Stomach (tissue), 9 donors: ENCODE measurements around the gene GSTO2. TPM values are rescaled to one million over a fixed set of nuclear protein-coding genes. Genes with fewer than 3 reads are reported as not detected.

ENCODE experiments used
- DNase-seq, 2 donors: peaks; one replicate each; pipeline versions ENCODE4 v3.0.0 to v3.0.0-alpha.2; 2013 to 2019
- H3K27ac ChIP-seq, 5 donors: fragments of 200-600 bp in 4 of 5; sonication (generic) in 4 of 5; one replicate each; pipeline ENCODE4 v1.5.1; 2013 to 2019; ENCODE audit warnings: mild to moderate bottlenecking in 1 of 5, moderate library complexity in 1 of 5
- H3K27me3 ChIP-seq, 3 donors: fragments of 200-600 bp; sonication (generic); one replicate each; pipeline ENCODE4 v1.5.1; 2017 to 2019; ENCODE audit warnings: mixed run types in 1 of 3
- H3K36me3 ChIP-seq, 4 donors: fragments of 200-600 bp; sonication (generic); 1 replicate in 3 of 4; 2 replicates in 1 of 4; pipeline ENCODE4 v1.5.1; 2016 to 2019
- H3K4me1 ChIP-seq, 4 donors: fragments of 200-600 bp; sonication (generic); one replicate each; pipeline ENCODE4 v1.5.1; 2016 to 2019
- H3K4me3 ChIP-seq, 4 donors: fragments of 200-600 bp; sonication (generic) in 3 of 4; one replicate each; pipeline ENCODE4 v1.5.1; 2016 to 2019; ENCODE audit warnings: mild to moderate bottlenecking in 1 of 4
- H3K9me3 ChIP-seq, 4 donors: fragments of 200-600 bp; sonication (generic); one replicate each; pipeline ENCODE4 v1.5.1; 2016 to 2019
- EP300 ChIP-seq: sonication (generic); formaldehyde crosslinking; IDR thresholded peaks from one replicate; pipeline ENCODE4 v1.6.1; 2017; ENCODE audit warnings: antibody characterized with exemption
- POLR2A ChIP-seq, 4 donors: fragments of 450-650 bp; IDR thresholded peaks; one replicate each; pipeline ENCODE4 v1.6.1; 2016; ENCODE audit warnings: antibody characterized with exemption in 4 of 4, control low read depth in 2 of 4, mild to moderate bottlenecking in 1 of 4, moderate library complexity in 1 of 4
- POLR2AphosphoS5 ChIP-seq, 3 donors: sonication (generic); formaldehyde crosslinking; IDR thresholded peaks; one replicate each; pipeline ENCODE4 v1.6.1; 2016; ENCODE audit warnings: antibody characterized with exemption in 3 of 3
- WGBS, 5 donors: extraction: QIAGEN DNeasy Blood & Tissue Kit in 3 of 5; methylation state at CpG; one replicate each; pipeline versions ENCODE4 v1.1.5 to v1.1.7; 2013 to 2018; 5-methylcytosine and 5-hydroxymethylcytosine counted together
- intact Hi-C: fragments of 100-400 bp; cut with DNase I; formaldehyde crosslinking; loops from one replicate; pipeline ENCODE4 v1.15.1; 2023; ENCODE audit warnings: low total_unique reads
- polyA plus RNA-seq, 3 donors: library from polyadenylated mRNA; stranded (reverse); fragments of 200-250 nt; gene quantifications; one replicate each; pipeline ENCODE4 v1.2.3, GENCODE V29; 2013
- total RNA-seq, 5 donors: library from RNA; depleted of rRNA; stranded (reverse); fragments of >200 nt; gene quantifications; one replicate each; pipeline versions ENCODE4 v1.1.0 to v1.2.3, GENCODE V29; 2014 to 2016
- TF ChIP-seq, protein P1 (sequence below), 7 experiments: fragments of 450-650 bp in 4 of 7; fragments of 200-600 bp in 3 of 7; sonication (generic) in 3 of 7; IDR thresholded peaks; one replicate each; pipeline ENCODE4 v1.5.1; 2016 to 2019; ENCODE audit warnings: antibody characterized with exemption in 7 of 7, control low read depth in 2 of 7, mild to moderate bottlenecking in 1 of 7
- donor health status: healthy with polysubstance abuse.
- donor health status: Bipolar disorder and iron deficiency.
- donor health status: healthy.

Gene GSTO2
- total and polyA plus RNA-seq, 8 donors: under 0.01 to 26.6 (median 10.0) TPM

DNA sequence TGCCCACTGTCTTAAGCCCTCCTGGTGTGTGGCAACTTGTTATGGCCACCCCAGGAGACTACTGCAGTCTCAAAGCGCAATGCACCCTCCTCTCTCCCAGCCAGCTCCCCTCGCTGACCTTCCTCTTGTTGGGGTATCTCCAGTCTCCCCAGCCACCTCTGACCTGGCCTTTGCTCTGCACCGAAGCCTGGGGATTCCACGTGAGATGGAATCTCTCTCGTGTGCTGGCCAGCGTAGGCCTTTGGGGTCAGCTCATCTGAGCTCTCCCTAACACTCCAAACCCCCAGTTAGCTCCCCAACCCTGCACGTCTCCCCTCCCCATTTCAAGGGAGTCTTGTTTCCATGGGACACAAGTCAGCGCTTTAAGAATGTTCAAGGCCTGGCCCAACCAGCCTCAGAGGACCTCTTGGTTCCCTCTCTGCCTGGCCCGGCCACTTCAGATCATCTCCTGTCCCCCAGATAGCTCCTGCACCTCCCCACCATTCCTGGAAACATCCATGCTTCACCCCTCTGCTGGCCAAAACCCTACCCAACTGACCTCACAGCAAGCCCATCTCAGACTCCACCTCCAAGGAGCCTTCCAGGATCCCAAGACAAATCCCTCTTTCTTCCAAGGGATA lies 58.1 kb downstream of the GSTO2 start:
- TF ChIP-seq EP300 (no peak), POLR2AphosphoS5 (IDR thresholded peaks at IDR 0.05) (no peak), POLR2A (IDR thresholded peaks at IDR 0.05) (no peak)
- TF ChIP-seq, protein P1, sequence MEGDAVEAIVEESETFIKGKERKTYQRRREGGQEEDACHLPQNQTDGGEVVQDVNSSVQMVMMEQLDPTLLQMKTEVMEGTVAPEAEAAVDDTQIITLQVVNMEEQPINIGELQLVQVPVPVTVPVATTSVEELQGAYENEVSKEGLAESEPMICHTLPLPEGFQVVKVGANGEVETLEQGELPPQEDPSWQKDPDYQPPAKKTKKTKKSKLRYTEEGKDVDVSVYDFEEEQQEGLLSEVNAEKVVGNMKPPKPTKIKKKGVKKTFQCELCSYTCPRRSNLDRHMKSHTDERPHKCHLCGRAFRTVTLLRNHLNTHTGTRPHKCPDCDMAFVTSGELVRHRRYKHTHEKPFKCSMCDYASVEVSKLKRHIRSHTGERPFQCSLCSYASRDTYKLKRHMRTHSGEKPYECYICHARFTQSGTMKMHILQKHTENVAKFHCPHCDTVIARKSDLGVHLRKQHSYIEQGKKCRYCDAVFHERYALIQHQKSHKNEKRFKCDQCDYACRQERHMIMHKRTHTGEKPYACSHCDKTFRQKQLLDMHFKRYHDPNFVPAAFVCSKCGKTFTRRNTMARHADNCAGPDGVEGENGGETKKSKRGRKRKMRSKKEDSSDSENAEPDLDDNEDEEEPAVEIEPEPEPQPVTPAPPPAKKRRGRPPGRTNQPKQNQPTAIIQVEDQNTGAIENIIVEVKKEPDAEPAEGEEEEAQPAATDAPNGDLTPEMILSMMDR (IDR thresholded peaks at IDR 0.05): no peak
- intact Hi-C loops: no loop called here
- 94 to 95% (median 94%) methylated on average over 8 to 9 of the region's 9 CpGs for WGBS, 5 donors
- Histone ChIP-seq H3K9me3 (no peaks in the 10 kb centered on the region), H3K27me3 (no peaks in the 10 kb centered on the region), H3K27ac (peak overlapping the region in 4 of 5 donors; percentile 75 to 84 (median 78)), H3K4me1 (peaks cover 91 to 100% (median 96%) of the 10 kb centered on the region in 4 donors), H3K36me3 (no peaks in the 10 kb centered on the region), H3K4me3 (no peak overlapping the region)
- no peak for DNase-seq

DNA sequence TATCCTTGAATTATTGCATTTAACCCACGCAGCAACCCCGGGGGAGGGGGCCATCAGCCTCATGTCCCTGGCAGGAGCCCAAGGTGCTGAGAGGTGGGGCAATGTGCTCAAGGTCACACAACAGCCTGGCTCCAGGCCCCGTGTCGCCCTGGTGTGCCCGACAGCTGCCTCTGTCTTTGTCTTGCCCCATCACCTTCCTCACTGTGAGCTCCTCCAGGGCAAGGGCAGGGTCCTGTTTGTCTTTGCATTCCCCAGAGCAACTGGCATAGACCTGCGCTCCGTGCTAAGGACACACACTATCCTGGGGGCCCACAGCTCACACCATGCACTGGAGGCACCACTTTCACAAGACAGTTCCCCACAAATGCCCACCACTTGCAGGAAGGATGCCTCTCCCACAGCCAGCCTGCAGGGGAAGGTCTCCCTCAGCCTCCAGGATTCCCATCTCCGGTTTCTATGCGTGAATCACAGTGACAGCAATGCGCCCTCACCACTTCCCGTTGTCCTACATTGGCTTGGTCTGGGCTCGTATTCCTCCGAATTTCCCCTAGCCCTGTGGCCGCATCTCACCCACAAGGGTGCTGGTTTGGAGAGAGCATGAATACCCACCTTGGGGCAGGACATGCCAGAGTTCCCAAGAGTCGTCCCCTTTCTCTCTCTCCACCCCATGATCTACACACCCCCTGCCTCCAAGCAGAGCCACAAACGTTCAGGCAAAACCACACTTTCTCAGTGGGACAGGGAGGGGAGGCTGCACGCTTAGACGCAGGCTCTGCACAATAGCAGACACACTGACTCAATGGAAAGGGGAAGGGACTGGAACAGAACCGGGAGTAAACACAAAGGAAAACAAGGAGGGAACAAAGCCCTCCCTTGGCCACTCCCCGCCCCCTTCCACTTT lies 59.0 kb downstream of the GSTO2 start:
- Histone ChIP-seq H3K4me3 (peak overlapping the region in 2 of 4 donors; percentile 21 to 22), H3K4me1 (peaks cover 88 to 100% (median 96%) of the 10 kb centered on the region in 4 donors), H3K9me3 (no peaks in the 10 kb centered on the region), H3K36me3 (no peaks in the 10 kb centered on the region), H3K27ac (peak overlapping the region; percentile 15 to 84 (median 77)), H3K27me3 (no peaks in the 10 kb centered on the region)
- intact Hi-C loops: no loop called here
- 41 to 54% (median 48%) methylated on average over 17 to 20 of the region's 20 CpGs for WGBS, 5 donors
- no peak for TF ChIP-seq POLR2A (IDR thresholded peaks at IDR 0.05)
- no peak for TF ChIP-seq POLR2AphosphoS5 (IDR thresholded peaks at IDR 0.05)
- DNase-seq: peak in 1 of 2 donors; percentile 79

DNA sequence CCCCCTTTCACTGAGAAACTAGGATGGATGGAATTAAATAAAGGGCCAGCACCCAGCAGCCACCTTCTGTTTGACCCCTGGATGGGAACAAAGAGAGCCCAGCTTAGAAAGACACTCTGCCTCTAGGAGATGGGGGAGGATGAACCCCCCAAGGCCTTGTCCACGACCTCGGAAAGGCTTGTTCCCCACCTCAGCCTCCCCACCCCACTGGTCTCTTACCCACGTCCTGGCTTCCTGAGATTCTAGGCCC lies 59.6 kb downstream of the GSTO2 start:
- WGBS, 5 donors: 0 to 40% (median 16%) methylated on average over 3 of the region's 3 CpGs

DNA sequence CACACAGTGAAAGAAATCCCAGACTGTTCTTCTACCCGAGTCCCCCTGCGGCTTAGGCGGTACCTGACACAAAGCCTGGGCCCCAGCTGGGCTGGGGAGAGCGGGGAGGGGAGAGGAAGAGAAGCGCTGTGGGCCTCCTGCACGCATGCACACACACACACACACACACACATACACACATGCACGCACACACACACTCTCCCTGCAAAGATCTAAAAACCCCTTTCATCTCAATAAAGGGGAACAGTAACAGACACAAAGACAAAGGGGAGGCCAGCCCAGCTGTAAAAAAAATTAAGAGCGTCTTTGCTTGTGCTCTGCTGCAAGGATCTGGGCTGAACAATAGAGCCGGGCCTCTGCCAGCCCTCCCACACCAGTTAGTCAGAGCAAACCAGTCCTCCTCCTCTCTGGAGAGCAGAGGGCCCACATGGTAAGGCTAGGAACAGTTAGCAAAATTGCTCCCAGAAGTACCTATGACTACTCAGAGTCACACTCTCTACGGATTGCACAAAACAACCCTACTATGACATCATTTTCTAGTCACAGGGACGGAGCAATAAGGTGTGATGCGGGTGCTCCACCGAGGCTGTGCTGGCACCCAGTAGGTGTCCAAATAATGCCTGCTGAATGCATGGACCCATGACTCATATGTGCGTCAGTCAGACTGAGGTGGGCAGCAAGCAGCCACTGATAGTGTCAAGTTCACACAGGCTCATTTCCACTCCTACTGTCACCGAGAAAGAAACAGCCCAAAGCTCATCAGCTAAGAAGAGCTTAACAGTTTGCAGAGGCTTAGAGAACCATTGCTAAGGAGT lies 60.1 kb downstream of the GSTO2 start:
- DNase-seq: peak in 1 of 2 donors; percentile 85
- no peaks in the 10 kb centered on the region for H3K27me3 ChIP-seq
- peaks cover 0 to 5% (median under 1%) of the 10 kb centered on the region in 4 donors for H3K36me3 ChIP-seq
- peak overlapping the region in 3 of 4 donors; percentile 7 to 22 (median 21) for H3K4me3 ChIP-seq
- WGBS, 5 donors: 18 to 39% (median 30%) methylated on average over 14 to 15 of the region's 15 CpGs
- TF ChIP-seq, protein P1 (IDR thresholded peaks at IDR 0.05): no peak
- peak in 1 of 3 donors; percentile 62 for TF ChIP-seq POLR2AphosphoS5 (IDR thresholded peaks at IDR 0.05)
- peak overlapping the region; percentile 64 to 84 (median 77) for H3K27ac ChIP-seq
- intact Hi-C loops: no loop called here
- peaks cover 83 to 100% (median 93%) of the 10 kb centered on the region in 4 donors for H3K4me1 ChIP-seq
- H3K9me3 ChIP-seq: no peaks in the 10 kb centered on the region

More for the DNA sequence above, 59.6 kb downstream of the GSTO2 start:
- Histone ChIP-seq H3K4me1 (peaks cover 84 to 100% (median 94%) of the 10 kb centered on the region in 4 donors), H3K4me3 (peak overlapping the region in 3 of 4 donors; percentile 7 to 22 (median 21)), H3K27ac (peak overlapping the region; percentile 64 to 84 (median 77)), H3K9me3 (no peaks in the 10 kb centered on the region), H3K27me3 (no peaks in the 10 kb centered on the region), H3K36me3 (peaks cover 0 to under 1% (median 0%) of the 10 kb centered on the region in 4 donors)
- DNase-seq: no peak
- TF ChIP-seq POLR2A (IDR thresholded peaks at IDR 0.05): no peak
- TF ChIP-seq POLR2AphosphoS5 (IDR thresholded peaks at IDR 0.05): no peak
- no peak for TF ChIP-seq EP300
- TF ChIP-seq, protein P1 (IDR thresholded peaks at IDR 0.05): no peak
- intact Hi-C loops: no loop called here
